ENCODE data around the gene DOC2B. TPM values are rescaled to one million over a fixed set of nuclear protein-coding genes. Genes with fewer than 3 reads are reported as not detected.

The DOC2B gene
- total and polyA plus RNA-seq, 2 experiments from 2014 or later, result 0.42 to 3.8 TPM

Other genes starting within 250 kb of the DOC2B start
- not detected in 2 replicates for gene SCGB1C2, start 44.1 kb downstream of the DOC2B start, total RNA-seq (2014; rRNA removed; shearing (Covaris generic))
- gene SCGB1C2, start 44.1 kb downstream of the DOC2B start, polyA plus RNA-seq (2016; fragmentation: Nextera tagmentation; extraction: Ambion mirVana), result not detected in 2 replicates
- gene RPH3AL, start 171.2 kb upstream of the DOC2B start, total RNA-seq (2014; rRNA removed; shearing (Covaris generic)), result 3.5 and 6.3 TPM in 2 replicates
- 2.7 and 3.5 TPM in 2 replicates for gene RPH3AL, start 171.2 kb upstream of the DOC2B start, polyA plus RNA-seq (2016; fragmentation: Nextera tagmentation; extraction: Ambion mirVana)

Measured in GM23338 (cell line).